ENCODE measurements around the gene EXOC3.
"Not testable (repeated sequence)": the region's sequence is repeated elsewhere in the genome, so short reads cannot be mapped to it uniquely, and the experiment has no call there.

Gene EXOC3

DNA sequence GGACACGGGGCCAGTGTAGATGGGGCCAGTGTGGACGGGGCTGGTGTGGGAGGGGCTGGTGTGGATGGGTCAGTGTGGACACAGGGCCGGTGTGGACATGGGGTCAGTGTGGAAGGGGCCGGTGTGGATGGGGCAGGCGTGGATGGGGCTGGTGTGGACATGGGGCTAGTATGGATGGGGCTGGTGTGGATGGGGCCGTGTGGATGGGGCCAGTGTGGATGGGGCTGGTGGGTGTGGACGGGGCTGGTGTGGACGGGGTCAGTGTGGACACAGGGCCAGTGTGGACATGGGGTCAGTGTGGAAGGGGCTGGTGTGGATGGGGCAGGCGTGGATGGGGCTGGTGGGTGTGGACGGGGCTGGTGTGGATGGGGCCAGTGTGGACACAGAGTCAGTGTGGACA is 57.5 kb downstream of the EXOC3 start:
- no peak for DNase-seq (ENCODE audit: low read depth in 3 of 3, low spot score in 1 of 3)

DNA sequence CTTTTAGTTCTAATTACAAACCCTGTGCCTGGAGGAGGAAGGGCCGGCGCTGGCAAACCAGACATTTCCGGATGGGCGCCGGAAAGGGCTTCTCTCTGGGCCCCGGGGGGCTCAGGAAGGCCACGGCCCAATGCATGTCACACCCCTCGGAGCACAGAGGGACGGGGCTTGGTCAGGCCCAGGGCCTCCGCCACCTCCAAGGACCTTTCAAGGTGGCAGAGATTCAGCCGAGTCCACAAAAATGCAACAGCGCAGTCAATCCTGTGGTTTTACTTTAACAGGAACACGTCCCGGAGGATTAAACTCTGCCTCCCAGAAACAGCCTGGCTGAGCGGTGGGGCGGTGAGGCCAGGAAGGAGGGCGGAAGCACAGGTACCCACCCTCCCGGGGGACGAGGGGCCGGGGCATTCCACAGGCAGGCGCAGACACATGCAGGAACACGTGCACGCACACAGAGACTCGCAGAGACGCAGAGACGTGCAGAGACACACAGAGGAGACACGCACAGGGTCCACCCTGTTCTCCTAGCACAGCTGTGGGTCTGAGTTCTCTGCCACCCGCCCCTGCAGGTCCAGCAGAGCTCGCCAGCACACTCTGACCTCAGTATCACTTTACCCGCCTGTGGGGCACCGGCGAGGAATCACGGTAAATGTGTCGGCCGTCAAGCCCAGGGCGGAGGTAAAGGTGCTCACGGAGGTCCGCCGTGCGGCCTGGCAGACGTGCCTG is 58.3 kb downstream of the EXOC3 start:
- no peak for DNase-seq (ENCODE audit: low read depth in 3 of 3, low spot score in 1 of 3)

DNA sequence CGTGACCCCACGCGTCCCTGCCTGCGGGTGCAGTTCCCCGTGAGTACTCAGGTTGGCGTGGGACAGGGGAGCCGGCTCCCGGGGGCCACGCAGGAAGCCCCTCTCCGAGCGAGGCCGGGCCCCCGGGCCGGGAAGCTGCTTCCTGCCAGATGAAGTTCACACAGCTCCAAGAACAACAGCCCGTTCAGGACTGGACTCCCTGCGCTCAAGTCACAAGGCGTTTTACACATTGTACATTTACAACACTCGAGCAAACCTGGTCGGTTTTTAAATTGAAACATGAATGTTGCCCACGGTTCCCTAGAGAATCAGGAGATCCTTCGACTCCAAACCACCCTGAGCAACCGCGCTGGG is 58.8 kb downstream of the EXOC3 start:
- no peak for DNase-seq (ENCODE audit: low read depth in 3 of 3, low spot score in 1 of 3)

DNA sequence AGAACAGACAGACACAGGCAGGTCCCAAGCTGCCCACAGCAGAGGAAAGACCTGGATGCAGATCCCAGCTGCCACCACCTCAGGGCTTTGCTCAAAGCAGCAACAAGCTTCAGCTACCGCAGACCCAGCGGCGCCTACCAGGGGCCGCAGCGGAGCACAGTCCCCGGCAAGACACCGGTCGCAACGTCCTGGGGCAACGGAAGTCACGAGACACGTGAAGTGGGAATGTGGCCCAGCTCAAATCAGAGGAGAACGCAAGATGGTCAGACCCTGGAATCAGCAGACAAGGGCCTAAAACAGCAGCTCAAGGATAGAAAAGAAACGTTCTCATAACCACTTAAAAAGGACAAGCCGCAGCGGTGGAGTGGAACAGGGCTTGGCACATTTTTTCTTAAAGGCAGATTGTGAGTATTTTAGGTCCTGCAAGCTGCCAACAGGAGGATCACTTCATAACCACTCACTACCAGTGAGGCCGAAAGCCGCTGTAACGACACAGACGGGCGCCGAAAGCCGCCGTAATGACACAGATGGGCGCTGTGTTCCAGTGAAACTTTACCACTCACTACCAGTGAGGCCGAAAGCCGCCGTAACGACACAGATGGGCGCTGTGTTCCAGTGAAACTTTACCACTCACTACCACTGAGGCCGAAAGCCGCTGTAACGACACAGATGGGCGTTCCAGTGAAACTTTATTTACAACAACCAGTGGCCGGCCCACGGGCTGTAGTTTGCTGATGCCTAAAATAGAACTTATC is 59.5 kb downstream of the EXOC3 start:
- no peak for DNase-seq (ENCODE audit: low read depth in 3 of 3, low spot score in 1 of 3)

DNA sequence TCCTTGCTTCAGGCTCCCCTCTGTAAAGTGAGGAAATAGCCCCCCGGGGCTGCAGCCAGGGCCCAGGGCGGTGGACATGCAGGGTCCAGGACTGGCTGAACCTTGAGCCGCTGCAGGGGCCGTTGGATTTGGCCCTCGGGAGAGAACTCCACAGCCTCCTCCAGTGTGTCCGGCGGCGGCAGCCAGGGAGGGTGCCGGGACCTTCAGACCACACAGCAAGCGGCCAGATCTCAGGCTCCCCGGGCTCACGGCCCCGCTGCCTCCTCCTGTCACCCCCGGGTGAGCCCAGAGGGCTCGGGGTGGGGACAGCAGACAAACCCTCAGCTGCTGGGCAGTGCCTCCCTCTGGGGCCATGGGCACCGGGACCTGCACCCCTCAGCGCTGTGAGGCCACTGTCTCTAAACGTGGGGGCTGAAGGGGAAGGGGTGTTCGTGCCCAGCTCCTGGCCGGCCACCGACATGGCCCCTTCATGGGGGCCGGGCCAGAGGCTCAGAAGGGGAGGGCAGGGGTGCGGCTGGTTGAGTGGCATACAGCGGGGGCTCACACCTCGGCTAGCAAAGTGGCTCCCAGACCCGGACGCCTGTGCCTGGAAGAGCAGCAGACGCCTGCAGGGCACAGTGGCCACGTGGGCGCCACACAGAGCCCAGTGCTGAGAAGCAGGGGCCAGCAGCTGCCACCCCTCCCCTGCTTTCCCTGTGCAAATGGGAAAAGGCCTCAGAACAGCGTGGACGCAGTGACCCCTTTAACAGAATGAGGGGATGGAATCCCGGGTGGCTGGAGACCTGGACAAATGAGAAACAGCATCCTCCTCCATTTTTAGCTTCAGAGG is 61.6 kb downstream of the EXOC3 start:
- DNase-seq (ENCODE audit: low read depth in 3 of 3, low spot score in 1 of 3), result no peak

DNA sequence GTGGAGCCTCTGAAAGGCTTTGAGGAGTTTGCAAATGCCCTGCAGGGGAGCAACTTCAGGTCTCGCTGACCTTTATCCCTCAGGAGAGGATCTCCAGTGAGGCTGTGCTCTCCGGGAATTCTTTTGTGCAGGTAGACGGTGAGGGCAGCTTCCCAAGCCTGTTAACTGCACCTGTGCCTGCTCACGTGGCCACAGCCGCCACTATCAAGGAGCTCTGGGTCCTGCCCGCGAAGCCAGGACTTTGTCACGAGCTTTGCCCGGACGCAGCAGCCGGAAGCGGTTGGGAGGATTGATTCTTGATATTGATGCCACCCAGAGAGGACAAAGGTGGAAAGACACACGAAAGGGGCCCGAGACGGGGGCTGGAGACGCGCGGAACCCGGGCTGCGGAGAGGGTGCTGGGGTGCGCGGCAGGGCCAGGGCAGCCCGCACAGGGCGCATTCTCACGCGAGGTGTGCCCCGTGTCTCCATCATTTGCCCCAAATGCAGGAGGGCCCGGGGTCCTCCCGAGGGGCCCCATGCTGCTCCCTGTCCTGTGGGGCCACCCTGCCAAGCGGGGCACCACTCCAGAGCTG is 63.1 kb downstream of the EXOC3 start:
- DNase-seq (ENCODE audit: low read depth in 3 of 3, low spot score in 1 of 3), result no peak

DNA sequence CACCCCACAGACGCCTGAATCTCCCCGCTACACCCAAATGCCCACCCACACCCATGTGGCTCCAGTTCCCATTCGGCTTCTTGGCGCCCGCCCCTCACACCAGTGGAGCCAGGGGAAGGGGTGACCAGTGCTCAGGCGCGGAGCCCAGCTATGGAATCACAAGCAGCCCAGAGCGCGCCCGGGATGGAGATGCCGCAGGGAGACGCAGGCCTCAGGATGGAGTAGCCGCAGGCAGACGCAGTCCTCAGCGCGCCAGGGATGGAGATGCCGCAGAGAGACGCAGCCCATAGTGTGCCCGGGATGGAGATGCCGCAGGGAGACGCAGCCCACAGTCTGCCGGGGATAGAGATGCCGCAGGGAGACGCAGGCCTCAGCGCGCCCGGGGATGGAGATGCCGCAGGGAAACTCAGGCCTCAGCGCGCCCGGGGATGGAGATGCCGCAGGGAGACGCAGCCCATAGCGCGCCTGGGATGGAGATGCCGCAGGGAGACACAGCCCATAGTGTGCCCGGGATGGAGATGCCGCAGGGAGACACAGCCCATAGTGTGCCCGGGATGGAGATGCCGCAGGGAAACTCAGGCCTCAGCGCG is 65.1 kb downstream of the EXOC3 start:
- not testable (repeated sequence) for DNase-seq (ENCODE audit: low read depth in 3 of 3, low spot score in 1 of 3)

DNA sequence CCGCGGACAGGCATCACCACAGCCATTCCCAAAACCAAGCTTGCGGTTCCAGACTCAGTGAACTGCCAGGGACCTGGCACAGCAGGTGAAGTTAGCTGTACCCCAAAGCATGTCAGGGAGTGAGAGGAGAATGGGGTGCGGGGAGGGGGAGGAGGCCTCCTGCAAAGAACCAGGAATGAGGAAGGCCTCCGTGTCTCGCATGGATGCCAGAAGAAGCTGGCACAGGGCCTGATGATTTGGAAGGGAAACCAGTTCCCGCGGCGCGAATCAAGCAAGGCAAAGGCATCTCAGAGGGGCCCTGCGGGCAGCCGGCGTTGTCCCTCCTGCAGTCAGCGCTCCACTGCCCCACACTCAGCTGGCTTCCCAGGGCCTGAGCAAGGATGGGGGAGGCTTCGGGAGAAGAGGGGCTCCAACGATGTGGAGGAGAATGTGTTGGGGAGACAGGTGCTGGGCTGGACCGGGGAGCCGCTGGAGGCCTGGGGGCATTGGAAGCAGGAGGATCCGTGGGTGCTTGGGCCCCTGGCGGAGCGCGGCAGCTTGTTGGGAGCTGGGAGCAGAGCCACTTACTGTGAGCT is 66.7 kb downstream of the EXOC3 start:
- no peak for DNase-seq (ENCODE audit: low read depth in 3 of 3, low spot score in 1 of 3)

DNA sequence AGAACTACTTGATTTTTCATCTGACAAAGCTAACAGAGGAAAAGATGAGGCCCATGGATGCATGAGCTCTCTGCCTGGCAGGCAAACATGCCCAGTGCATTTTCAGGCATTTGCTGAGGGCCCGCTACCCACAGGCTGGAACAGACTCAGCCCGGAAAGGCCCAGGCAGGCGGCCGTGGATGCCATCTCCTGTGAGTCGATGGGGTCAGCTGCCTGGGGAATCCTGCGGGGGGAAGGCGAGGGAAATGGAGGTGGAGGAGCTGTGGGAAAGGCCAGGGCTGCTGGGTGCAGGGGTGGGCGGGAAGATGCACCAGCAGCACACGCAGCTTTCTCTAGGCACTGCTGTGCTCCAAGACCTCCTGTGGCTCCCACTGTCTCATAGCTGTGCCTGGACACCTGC is 67.5 kb downstream of the EXOC3 start:
- no peak for DNase-seq (ENCODE audit: low read depth in 3 of 3, low spot score in 1 of 3)

DNA sequence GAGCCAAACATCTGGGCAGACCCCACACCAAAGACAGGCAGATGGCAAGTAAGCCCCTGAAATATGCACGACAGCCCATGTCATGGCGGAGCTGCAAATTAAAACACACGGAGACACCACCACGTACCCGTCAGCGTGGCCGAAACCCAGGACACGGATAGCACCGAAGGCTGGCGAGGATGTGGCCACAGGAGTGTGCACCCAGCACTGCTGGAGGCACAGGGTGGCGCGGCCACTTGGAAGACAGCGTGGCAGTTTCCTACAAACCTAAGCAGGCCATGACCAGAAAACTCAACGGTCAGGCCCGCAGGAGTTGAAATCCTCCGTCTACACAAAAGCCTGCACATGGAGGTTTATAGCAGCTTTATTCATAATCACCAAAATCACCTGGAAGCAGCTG is 68.5 kb downstream of the EXOC3 start:
- DNase-seq (ENCODE audit: low read depth in 3 of 3, low spot score in 1 of 3), result no peak

DNA sequence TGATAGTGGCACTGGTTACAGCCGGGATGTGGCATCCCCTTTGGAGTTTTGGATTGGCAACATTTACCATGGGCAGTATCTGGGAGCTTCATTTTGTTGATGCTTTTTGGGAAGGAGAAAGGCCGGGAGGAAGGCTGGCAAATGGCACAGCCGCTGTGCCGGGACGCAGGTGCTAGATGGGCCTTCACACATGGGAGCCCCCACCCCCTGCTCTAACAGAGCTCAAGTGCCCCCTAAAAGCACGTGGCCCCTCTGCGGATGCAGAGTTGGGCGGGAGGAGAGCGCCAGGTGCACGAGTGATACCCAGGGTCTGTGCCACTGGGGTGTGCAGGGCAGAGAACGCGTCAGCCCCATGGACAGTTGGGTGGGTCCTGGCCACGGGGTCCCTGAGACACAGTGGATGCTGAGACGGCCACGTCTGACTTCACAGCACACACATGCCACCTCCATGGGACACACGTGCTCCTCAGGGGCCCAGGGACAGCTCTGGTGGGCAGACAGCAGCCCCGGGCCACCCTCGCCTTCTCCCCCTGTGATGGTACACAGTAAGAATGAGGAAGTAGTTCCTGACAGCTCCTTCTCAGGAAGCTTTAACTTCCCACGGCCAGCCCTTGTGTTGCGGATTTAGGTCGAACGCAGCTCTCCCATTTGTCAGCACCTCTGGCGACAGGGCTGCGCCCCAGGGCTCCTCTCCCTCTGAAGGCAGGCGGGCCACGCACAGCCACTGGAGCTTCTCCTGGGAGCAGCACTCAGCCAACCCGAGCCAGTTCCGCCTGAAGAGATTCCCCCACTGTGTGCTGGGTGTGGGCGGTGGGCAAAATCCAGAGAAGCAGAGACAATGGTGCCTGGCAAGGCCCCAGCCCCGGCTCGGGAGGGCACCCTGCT is 70.5 kb downstream of the EXOC3 start:
- DNase-seq (ENCODE audit: low read depth in 3 of 3, low spot score in 1 of 3), result no peak

DNA sequence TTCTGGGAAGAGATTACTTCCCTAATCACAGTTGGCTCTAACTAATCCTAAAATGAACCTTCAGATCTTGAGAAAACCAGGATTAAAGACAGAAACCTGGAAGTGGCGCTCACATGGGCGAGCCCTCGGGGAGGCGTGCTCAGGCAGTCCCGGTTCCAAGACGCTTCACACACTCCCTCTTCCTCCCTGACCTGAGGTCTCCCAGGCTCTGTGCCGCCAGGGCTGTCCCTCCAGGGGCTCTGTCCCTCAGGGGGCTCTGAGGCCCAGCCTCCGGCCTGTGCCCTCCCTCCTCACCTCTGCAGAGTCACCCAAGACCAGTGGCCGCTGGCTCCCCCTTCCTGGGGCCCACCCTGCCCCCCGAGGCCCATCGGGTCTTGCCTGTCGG is 71.1 kb downstream of the EXOC3 start:
- no peak for DNase-seq (ENCODE audit: low read depth in 3 of 3, low spot score in 1 of 3)

DNA sequence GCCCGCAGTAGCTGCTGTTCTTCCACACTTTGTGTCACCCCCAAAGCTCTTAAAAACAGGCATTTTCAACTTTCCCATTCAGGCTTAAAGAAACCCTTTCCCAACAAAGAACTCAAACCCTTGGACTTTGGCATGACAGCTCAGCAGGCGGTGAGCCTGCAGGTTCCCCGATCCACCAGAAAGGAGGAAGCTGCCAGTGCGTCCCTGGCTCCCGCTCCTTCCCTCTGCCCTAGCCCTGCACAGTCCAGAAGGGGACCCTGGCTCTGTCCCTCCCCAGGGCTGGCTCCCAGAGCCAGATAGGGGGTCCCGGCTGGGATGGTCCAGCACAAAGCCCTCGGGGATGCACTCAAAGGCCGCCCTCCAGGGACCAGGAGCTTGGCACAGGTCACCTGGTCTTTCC is 71.7 kb downstream of the EXOC3 start:
- no peak for DNase-seq (ENCODE audit: low read depth in 3 of 3, low spot score in 1 of 3)

DNA sequence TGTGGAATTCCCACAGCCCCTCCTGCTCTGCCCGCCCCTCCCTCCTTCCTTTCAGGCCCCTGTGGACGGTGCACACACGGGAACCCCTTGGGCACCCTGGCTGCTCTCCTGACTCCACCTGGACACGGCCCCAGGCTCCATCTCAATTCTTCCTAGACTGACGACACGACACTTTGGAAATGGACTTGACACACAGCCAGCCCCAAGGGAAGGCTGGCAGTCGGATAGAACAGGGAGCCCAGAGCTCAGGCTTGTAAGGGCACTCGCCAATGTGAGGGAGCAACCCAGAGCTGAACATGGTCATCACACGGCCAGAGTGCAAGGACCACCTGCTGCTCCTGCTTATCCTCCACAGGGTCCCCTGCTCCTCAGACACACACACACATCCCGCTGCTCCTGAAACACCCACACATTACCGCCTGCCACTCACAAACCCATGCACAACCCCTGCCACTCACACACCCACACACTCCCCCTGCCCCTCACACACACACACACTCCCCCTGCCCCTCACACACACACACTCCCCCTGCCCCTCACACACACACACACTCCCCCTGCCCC is 72.4 kb downstream of the EXOC3 start:
- DNase-seq (ENCODE audit: low read depth in 3 of 3, low spot score in 1 of 3), result no peak

DNA sequence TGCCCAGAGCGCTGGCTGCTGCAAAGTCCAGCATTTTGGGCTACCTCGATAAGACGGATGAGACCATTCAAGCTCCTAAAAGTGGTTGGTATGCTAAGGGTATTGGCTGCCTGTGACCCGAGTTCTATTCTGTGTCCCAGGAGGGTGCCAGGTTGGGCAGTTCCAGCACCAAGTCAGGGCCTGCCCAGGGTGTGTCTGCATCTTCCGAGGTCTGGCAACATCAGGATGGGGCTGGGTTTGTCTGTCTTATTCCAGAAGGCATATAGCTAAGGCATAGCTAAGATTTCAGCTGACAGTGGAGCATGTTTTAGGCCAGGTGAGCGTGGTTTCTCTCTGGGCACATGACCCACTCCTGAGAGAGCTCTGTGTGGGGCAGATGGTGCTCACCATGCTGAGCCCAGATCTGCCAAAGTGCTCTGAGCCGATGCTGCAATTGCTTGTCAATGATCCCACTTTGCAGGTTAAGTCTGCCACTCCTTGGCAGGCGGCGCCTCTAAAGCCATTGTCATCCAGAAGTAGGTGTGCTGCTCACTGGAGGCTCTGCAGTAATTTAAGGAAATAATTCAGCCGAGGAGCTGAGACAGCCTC is 73.5 kb downstream of the EXOC3 start:
- no peak for DNase-seq (ENCODE audit: low read depth in 3 of 3, low spot score in 1 of 3)
